Measurements from ENCODE around the gene MCM8. TPM values are rescaled to one million over a fixed set of nuclear protein-coding genes. Genes with fewer than 3 reads are reported as not detected.

Gene MCM8
- total and polyA plus RNA-seq, 7 donors: 1.8 to 8.0 (median 5.6) TPM

GRCh38 chr20:5914859-5915258, 35.6 kb upstream of the MCM8 start:
- no peak for DNase-seq
- no peak for TF ChIP-seq CTCF (IDR thresholded peaks at IDR 0.05)
- no peak for TF ChIP-seq EP300 (IDR thresholded peaks at IDR 0.05)
- no peak for TF ChIP-seq POLR2AphosphoS5 (IDR thresholded peaks at IDR 0.05)
- TF ChIP-seq POLR2A (IDR thresholded peaks at IDR 0.05): no peak
- peaks cover 6 to 27% (median 10%) of the 10 kb centered on the region in 3 donors for H3K27me3 ChIP-seq
- intact Hi-C loops (cut with DNase I): no loop called here
- no peak overlapping the region for H3K4me3 ChIP-seq
- no peaks in the 10 kb centered on the region for H3K9me3 ChIP-seq
- no peak overlapping the region for H3K27ac ChIP-seq
- no peaks in the 10 kb centered on the region for H3K36me3 ChIP-seq
- 0 to 24% methylated on average over 1 of the region's 1 CpG for WGBS, 2 donors
- H3K4me1 ChIP-seq: peaks cover 0 to 10% (median 6%) of the 10 kb centered on the region in 4 donors

GRCh38 chr20:5918856-5919625, 31.4 kb upstream of the MCM8 start:
- H3K27ac ChIP-seq: no peak overlapping the region
- TF ChIP-seq CTCF (IDR thresholded peaks at IDR 0.05) (no peak), EP300 (IDR thresholded peaks at IDR 0.05) (no peak), POLR2AphosphoS5 (IDR thresholded peaks at IDR 0.05) (no peak), POLR2A (IDR thresholded peaks at IDR 0.05) (no peak)
- 39 to 57% methylated on average over 3 of the region's 3 CpGs for WGBS, 2 donors
- intact Hi-C loops (cut with DNase I): no loop called here
- no peaks in the 10 kb centered on the region for H3K36me3 ChIP-seq
- peaks cover 0 to 4% (median 0%) of the 10 kb centered on the region in 3 donors for H3K27me3 ChIP-seq
- H3K9me3 ChIP-seq: no peaks in the 10 kb centered on the region
- no peaks in the 10 kb centered on the region for H3K4me1 ChIP-seq
- no peak for DNase-seq
- no peak overlapping the region for H3K4me3 ChIP-seq

- TF ChIP-seq POLR2A (IDR thresholded peaks at IDR 0.05): no peak
- TF ChIP-seq CTCF (IDR thresholded peaks at IDR 0.05): no peak
- no peak for TF ChIP-seq EP300 (IDR thresholded peaks at IDR 0.05)
- TF ChIP-seq POLR2AphosphoS5 (IDR thresholded peaks at IDR 0.05): no peak
- WGBS, 2 donors: 73 to 81% methylated on average over 8 of the region's 8 CpGs
- Histone ChIP-seq H3K27me3 (peaks cover 0 to 4% (median 0%) of the 10 kb centered on the region in 3 donors), H3K27ac (no peak overlapping the region), H3K4me3 (no peak overlapping the region), H3K4me1 (no peaks in the 10 kb centered on the region), H3K36me3 (no peaks in the 10 kb centered on the region), H3K9me3 (no peaks in the 10 kb centered on the region)
- no peak for DNase-seq
- intact Hi-C loops (cut with DNase I): no loop called here
Measured at GRCh38 chr20:5919626-5920544, 30.6 kb upstream of the MCM8 start.

GRCh38 chr20:5920581-5920980, 29.9 kb upstream of the MCM8 start:
- H3K4me3 ChIP-seq: no peak overlapping the region
- no peaks in the 10 kb centered on the region for H3K9me3 ChIP-seq

More at GRCh38 chr20:5920581-5920980, 29.9 kb upstream of the MCM8 start:
- WGBS, 2 donors: 46 to 58% methylated on average over 1 of the region's 1 CpG
- Histone ChIP-seq H3K27ac (no peak overlapping the region), H3K36me3 (no peaks in the 10 kb centered on the region), H3K27me3 (peaks cover 0 to 4% (median 0%) of the 10 kb centered on the region in 3 donors), H3K4me1 (no peaks in the 10 kb centered on the region)
- no peak for TF ChIP-seq CTCF (IDR thresholded peaks at IDR 0.05)
- TF ChIP-seq POLR2AphosphoS5 (IDR thresholded peaks at IDR 0.05): no peak
- no peak for TF ChIP-seq POLR2A (IDR thresholded peaks at IDR 0.05)
- TF ChIP-seq EP300 (IDR thresholded peaks at IDR 0.05): no peak
- DNase-seq: no peak
- intact Hi-C loops (cut with DNase I): no loop called here

All from sigmoid colon (tissue), 7 donors.